Activated CD4-positive, CD25-positive, alpha-beta regulatory T cell treated with anti-CD3 and anti-CD28 coated beads, Interleukin-2, amount 50 U/mL, for 72 hours (primary cell): Measurements from ENCODE around the gene PRKN.

Source experiments
- DNase-seq: peaks from one replicate; pipeline ENCODE4 v3.0.0; 2021

The PRKN gene

DNA sequence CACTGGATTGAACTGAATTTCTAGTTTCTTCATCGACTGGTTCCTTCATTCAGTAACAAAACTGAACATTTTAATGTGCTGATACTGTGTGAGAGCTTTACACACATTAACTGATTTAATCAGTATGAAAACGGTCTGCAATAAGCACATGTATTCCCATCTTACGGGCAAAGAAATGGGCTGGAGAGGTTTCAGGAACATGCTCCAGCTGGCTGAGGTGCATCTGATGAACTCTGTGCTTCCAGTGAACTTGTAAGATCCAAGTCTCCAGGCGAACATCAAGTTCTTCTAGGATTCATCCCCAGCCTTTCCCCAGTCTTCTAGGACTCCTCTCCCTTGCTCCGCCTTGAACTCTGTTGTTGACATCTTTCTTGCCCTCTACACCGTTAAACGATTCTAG, 1233.0 kb downstream of the PRKN start:
- DNase-seq, result no peak

- no peak for DNase-seq
Measured at GRCh38 chr6:161493576-161494118, 1233.9 kb downstream of the PRKN start.

DNA sequence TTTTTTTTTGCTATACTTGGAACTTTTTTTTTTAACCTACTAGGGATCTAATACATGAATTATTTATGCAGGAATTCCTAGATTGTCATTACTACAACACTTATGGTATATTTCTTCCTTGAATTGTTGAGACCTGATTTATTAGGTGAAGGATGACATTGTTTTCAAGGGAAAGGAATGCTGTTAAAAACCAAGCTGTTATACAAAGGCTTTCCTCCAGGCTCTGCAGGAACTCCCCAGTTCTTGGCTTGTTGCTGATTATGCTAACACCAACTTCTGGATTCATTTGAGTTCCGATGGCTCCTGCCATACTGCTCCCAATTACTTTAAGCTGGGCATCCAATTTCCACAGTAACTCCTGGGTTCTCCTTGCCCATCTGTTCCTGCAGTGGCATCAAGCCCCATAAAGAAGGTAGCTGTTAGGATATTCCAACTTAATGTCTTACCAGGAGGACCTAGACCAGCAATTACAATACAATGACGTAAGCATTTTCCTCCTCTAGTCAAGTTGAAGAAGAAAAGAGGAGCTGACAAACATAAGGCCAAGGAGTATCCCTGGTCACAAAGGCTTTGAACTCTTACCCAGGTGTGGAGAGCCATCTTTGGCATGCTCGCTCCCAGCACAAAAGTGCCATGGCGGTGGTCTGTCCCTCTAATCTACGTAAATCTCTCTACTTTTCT, 1237.8 kb downstream of the PRKN start:
- no peak for DNase-seq

DNA sequence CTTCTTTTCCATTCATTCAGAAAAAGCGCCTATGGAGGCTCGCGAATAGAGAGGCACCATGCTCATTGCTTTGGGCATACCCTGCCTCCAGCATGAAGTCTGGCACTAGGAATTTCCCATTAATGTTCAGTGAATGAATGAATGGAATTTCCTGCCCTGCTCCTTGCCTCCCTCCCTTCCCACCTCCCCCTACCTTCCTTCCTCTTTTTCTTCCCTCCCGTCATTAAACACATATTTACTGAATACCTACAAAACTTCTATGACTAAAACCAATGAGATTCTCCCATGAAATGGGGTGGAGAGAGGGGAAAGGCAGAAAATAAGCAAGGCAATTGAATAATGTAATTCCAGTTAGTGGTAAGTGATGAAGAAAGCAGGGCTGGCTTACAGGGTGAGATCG, 1239.9 kb downstream of the PRKN start:
- DNase-seq, result no peak

- no peak for DNase-seq
Measured at GRCh38 chr6:161487217-161487531, 1240.4 kb downstream of the PRKN start.

GRCh38 chr6:161486361-161487216, 1241.0 kb downstream of the PRKN start:
- no peak for DNase-seq

- no peak for DNase-seq
Measured at GRCh38 chr6:161482517-161482858, 1245.1 kb downstream of the PRKN start.

DNA sequence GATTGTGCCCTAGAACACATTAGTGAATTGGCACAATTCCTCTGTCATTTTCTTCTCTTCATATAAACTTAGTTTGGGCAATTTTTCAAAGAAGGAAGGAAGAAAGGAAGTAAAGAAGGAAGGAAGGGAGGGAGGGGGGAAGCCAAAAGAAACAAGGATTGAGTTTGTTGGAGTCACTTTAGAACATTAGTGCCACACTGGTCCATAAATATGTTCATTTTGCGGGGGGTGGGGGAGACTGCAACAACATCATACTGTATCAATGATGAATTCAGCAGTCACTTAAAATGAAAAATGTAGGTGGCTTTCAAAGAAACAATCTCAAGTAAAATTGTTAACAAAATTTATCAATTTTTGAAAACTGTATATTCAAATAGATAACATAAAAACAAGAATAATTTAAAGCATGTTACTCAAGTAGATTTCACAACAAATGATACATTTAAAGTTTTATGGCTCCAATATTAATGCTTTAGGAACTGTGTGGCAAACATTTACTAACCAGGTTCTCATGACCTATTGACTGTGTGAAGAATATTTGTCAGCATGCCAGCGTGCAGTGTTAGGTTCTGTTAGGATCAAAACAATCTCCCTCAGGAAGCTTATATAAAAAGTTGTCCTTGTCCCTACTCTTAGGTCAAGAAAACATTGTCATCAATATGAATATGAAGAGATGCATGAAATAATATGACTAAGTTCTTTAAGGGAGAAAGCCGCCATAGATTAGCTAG, 1245.6 kb downstream of the PRKN start:
- DNase-seq, result no peak

- no peak for DNase-seq
Measured at GRCh38 chr6:161480421-161481155, 1247.0 kb downstream of the PRKN start.

DNA sequence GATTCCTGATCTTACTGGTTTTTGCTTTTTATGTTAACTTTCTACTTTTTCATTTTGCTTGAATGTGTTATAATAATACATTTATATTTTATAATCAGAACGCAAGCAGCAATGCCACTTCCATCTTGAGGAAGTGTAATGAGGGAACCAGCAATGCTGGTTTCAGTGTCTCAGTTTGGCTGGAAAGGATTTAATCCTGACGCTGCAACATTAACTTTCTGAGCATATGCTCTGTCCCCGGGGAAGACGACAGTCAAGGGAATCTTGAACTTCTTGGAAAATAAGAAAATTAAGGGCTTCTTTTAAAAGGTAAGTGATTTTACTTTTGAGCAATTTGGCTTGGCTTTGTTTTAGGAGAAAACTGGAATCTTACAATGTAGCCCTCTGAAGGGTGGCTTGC, 1248.2 kb downstream of the PRKN start:
- DNase-seq, result no peak

- DNase-seq, result no peak
Measured at GRCh38 chr6:161477876-161478425, 1249.6 kb downstream of the PRKN start.

DNA sequence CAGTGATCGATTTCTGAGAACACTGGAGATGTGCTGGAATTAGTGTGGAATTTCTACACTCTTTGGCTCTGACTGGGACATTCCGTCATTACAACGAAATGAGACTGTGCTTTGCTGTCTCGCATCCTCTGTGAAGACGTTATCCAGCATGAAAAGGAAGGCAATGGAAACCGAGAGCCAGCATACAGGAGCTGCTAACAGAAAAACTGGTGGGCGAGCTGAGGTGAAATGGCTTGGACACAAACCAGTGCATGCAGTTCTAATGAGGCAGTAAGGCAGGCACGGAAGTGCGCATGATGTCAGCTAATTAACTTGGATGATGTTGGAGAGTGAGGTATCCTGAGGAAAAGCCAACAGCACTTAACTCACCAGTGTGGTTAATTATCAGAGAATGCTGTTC, 1250.9 kb downstream of the PRKN start:
- DNase-seq, result no peak

DNA sequence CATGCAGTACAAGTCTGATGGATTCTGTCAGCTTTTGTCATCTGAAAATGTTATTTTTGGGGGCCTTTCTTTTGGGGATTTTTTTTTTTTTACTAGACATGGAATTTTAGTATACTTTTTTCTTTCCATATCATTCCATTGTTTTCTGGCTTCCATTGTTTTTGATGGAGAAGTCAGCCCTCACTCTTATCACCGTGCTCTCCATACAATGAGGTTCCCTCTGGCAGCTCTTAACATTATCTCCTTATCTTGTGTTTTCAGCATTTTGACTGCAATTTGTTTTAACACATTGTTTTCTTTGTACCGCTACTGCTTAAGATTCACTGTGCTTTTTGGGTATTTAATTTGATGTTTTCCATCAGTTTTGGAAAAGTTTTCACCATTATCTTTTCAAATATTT, 1262.2 kb downstream of the PRKN start:
- DNase-seq, result no peak

DNA sequence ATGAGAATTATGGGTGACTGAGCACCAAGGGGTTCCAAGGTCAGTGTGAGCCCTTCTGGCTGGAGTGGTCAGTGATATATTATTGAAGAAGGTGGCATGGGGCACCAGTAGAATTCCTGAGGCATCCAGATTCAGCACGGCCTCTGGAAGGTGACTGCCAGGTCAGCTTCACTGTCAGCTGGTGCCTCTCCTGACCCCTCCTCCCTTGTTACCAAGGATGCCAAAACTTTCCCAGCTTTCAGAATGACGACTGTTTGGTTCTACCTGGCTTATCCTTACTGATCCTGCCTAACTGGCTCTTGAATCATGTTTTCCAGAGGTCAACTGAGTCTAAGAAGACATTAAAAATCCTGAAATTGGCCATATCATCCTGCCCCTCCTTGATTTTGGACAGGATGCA, 1264.5 kb downstream of the PRKN start:
- DNase-seq, result no peak

DNA sequence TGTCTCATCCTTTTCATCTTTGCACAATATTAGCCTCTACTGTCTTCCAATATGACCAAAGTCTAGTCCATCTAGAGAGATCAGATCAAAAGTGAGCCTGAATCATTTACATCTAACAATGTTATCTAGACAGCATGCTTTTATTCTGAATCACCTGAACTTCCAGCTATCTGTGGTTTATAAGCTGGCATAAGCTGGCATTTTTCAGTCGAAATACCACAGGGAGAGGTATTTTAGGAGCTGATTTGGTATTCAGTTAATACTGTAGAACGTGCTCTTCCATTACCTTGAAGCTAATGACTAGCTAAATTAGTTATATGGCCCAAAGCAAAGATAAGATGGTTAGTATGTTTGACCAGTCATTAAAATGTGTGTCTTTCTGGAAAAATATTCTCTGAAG, 1265.4 kb downstream of the PRKN start:
- no peak for DNase-seq

DNA sequence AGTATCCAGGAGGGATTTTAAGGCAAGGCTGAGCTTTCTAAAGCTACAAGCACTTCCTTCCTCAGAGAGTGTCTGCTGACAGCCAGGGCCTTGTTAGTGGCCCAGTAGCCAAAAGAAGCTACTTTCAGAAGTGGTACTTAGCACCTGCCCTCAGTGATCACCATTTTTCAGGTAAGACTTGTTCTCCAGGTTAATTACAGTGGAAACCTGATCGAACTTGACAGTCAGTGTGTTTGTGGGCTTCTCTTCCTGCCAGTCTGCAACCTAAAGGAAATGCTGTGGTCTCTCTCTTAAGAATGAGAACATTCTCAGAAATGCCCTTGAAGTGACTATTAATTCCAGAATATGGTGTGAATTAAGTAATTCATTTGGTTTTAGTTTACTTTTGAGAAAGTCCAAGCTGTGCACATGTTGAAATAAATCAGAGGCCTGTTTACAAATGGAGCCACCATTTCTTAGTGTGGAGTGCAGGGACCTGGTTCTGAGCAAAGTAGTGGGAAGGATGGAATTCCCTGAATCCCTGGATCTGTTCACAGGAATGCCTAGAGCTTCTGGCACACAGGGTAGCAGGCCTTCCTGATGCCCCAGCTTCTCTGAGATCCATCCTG, 1268.5 kb downstream of the PRKN start:
- no peak for DNase-seq

DNA sequence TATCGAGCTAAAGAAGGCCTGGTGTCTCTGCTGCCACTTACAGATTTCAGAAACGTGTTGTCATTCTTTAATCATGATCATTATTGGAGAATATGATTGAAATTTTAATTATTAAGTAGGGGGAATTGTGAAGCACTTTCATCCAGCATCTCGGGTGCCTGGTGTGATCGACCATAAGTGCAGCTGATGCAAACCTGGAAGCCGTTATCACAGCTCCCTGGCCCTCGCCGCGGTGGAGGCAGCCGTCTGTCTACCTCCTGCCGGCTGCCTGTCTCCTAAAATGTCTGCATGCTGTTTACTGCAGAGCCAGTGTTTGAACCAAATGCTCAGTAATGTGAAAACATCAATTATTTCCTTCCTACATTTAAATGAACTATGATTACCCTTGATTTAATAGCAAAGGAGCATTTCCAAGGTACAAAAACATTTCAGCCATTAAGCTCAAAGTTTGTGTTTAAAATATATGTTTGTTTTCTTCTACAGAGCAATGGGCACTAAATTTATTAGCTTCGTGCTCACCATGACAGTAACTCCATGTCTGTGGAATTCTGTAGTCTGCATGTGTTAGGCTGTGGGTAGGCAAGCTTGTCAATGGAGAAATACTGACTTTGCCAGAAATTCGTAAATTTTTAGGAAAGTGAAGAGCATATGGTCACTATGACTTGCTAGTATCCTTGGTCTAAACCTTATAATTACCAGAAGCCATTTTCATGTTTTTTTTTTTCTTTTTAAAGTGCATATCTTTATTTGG, 1269.2 kb downstream of the PRKN start:
- DNase-seq, result no peak

DNA sequence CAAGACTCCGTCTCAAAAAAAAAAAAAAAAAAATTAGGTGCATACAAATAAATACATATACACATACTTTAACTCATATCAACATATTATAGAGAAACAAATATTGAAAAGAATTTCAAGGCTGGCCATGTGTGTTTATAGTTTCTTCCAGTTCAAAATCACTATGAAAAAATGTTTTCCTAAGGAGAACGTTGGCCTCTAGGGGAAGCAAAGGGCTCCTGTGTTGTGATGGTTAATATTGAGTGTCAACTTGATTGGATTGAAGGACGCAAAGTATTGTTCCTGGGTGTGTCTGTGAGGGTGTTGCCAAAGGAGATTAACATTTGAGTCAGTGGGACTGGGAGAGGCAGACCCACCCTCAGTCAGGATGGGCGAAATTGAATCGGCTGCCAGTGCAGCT, 1271.7 kb downstream of the PRKN start:
- no peak for DNase-seq

- DNase-seq, result no peak
Measured at GRCh38 chr6:161453558-161453957, 1274.0 kb downstream of the PRKN start.

DNA sequence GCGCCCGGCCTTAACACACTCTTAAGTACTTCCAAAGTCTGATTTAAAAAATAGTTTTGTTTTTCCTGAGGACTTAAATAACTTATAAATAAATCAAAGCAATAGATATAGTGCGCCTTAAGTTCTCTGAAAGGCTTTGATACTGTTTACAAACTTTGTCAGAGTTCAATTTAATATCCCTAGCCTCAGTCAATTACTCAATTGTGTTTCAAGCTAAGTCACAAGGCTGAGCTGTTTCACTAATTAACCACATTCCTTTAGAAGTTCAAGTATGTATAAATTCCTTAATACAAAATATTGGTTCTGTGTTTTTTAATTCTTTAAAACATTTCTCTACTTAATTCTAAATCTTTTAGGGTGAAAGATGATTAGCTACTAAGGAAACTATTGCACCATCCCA, 1275.3 kb downstream of the PRKN start:
- no peak for DNase-seq

- DNase-seq, result no peak
Measured at GRCh38 chr6:161449521-161449920, 1278.0 kb downstream of the PRKN start.

- DNase-seq, result no peak
Measured at GRCh38 chr6:161446949-161447348, 1280.6 kb downstream of the PRKN start.
